PC-3 (cell line): ENCODE measurements around the gene EMP1. TPM values are rescaled to one million over a fixed set of nuclear protein-coding genes. Genes with fewer than 3 reads are reported as not detected.

Experiments used
- ATAC-seq: fragments of 200-7000 bp; cut with Tn5 transposase; 2 replicates; pipeline ENCODE4 v1.9.1; 2020; ENCODE audit warnings: mild to moderate bottlenecking, moderate library complexity
- BruUV-seq: library from RNA; stranded (reverse); fragments of 400-500 nt; replicated peaks from 2 replicates; lab custom pipeline; 2021; lab: Mats Ljungman, UMichigan
- CTCF ChIA-PET: fragments of 300-600 bp; sonication (Branson Sonifier 250); formaldehyde crosslinking; loops from one replicate; lab custom pipeline; 2022; ENCODE audit warnings: antibody characterized with exemption; lab: Charles Lee
- POLR2A ChIA-PET: fragments of 300-600 bp; sonication (Branson Sonifier 250); formaldehyde crosslinking; loops from one replicate; lab custom pipeline; 2022; ENCODE audit warnings: antibody characterized with exemption; ENCODE audit not compliant: unreplicated experiment; lab: Charles Lee
- DNase-seq: peaks from one replicate; pipeline ENCODE4 v3.0.0-alpha.2; 2015
- H2AFZ ChIP-seq: fragments of 300-600 bp; sonication (generic); 2 replicates; pipeline ENCODE4 v1.6.0; 2016; ENCODE audit warnings: antibody characterized with exemption, low read length
- H3F3A ChIP-seq: fragments of 300-600 bp; sonication (generic); one replicate; pipeline ENCODE4 v1.6.0; 2017; ENCODE audit warnings: antibody characterized with exemption, low read length, control low read depth, mild to moderate bottlenecking; ENCODE audit not compliant: unreplicated experiment
- H3K27ac ChIP-seq: fragments of 300-600 bp; sonication (generic); 2 replicates; pipeline ENCODE4 v1.5.1; 2016; ENCODE audit warnings: mild to moderate bottlenecking, low read length
- H3K27me3 ChIP-seq: fragments of 300-600 bp; sonication (generic); 2 replicates; pipeline ENCODE4 v1.6.1; 2016; ENCODE audit warnings: low read length, mixed read lengths
- H3K36me3 ChIP-seq: fragments of 300-600 bp; sonication (generic); 2 replicates; pipeline ENCODE4 v1.6.1; 2016; ENCODE audit warnings: low read depth, mixed run types, low read length, mixed read lengths
- H3K4me1 ChIP-seq: fragments of 300-600 bp; sonication (generic); 2 replicates; pipeline ENCODE4 v1.5.1; 2016; ENCODE audit warnings: low read length; ENCODE audit not compliant: insufficient read depth
- H3K4me2 ChIP-seq: fragments of 300-600 bp; sonication (generic); 2 replicates; pipeline ENCODE4 v1.6.0; 2016; ENCODE audit warnings: low read length
- H3K4me3 ChIP-seq: fragments of 300-600 bp; sonication (generic); 2 replicates; pipeline ENCODE4 v1.5.1; 2016; ENCODE audit warnings: mild to moderate bottlenecking, low read length, mixed read lengths
- H3K79me2 ChIP-seq: fragments of 300-600 bp; sonication (generic); 2 replicates; pipeline ENCODE4 v1.6.1; 2017; ENCODE audit warnings: low read length, mixed read lengths
- H3K9ac ChIP-seq: fragments of 300-600 bp; sonication (generic); 2 replicates; pipeline ENCODE4 v1.6.0; 2016; ENCODE audit warnings: mild to moderate bottlenecking, low read length
- H3K9me2 ChIP-seq: fragments of 300-600 bp; sonication (generic); replicated peaks from 2 replicates; pipeline ENCODE4 v1.6.1; 2016; ENCODE audit warnings: mixed run types, low read length, mixed read lengths
- H3K9me3 ChIP-seq: fragments of 300-600 bp; sonication (generic); 2 replicates; pipeline ENCODE4 v1.6.1; 2016; ENCODE audit warnings: low read length, mixed read lengths
- H4K20me1 ChIP-seq: fragments of 300-600 bp; sonication (generic); 2 replicates; pipeline ENCODE4 v1.6.1; 2016; ENCODE audit warnings: low read length, mixed read lengths
- CTCF ChIP-seq: fragments of 300-600 bp; sonication (generic); conservative IDR thresholded peaks from 2 replicates; pipeline ENCODE4 v1.5.1; 2017; ENCODE audit warnings: antibody characterized with exemption, low read depth, mild to moderate bottlenecking, low read length
- EZH2 ChIP-seq: fragments of 300-600 bp; sonication (generic); IDR thresholded peaks from one replicate; pipeline ENCODE4 v1.6.1; 2017; ENCODE audit warnings: antibody characterized with exemption, mild to moderate bottlenecking, low read length; ENCODE audit not compliant: unreplicated experiment
- EZH2phosphoT487 ChIP-seq: fragments of 300-600 bp; sonication (generic); IDR thresholded peaks from 2 replicates; pipeline ENCODE4 v1.6.1; 2018; ENCODE audit warnings: mild to moderate bottlenecking, antibody characterized with exemption, low read length, borderline replicate concordance
- intact Hi-C: fragments of 100-400 bp; cut with micrococcal nuclease; formaldehyde crosslinking; loops from 2 replicates; pipeline ENCODE4 v1.9.0; 2023
- total RNA-seq: library from RNA; depleted of rRNA; stranded (reverse); fragments of >200 nt; gene quantifications from 2 replicates; pipeline ENCODE4 v1.2.3, GENCODE V29; 2014

Gene EMP1
- total RNA-seq, 1 experiment from 2014 or later, result 158 TPM

GRCh38 chr12:13242936-13243335, 46.4 kb downstream of the EMP1 start:
- H2AFZ ChIP-seq, result no peak overlapping the region
- H3K27ac ChIP-seq, result no peak overlapping the region
- H3K4me1 ChIP-seq, result peaks cover 10% of the 10 kb centered on the region
- intact Hi-C loops, result no loop called here
- no peak overlapping the region for H3K9ac ChIP-seq
- ATAC-seq, result no peak
- H3K4me2 ChIP-seq, result no peak overlapping the region
- DNase-seq, result no peak
- no peaks in the 10 kb centered on the region for H3F3A ChIP-seq
- H3K9me3 ChIP-seq, result no peaks in the 10 kb centered on the region
- H3K36me3 ChIP-seq, result no peaks in the 10 kb centered on the region
- POLR2A ChIA-PET, result no interaction called here
- H3K27me3 ChIP-seq, result no peaks in the 10 kb centered on the region
- no peak for TF ChIP-seq EZH2
- TF ChIP-seq EZH2phosphoT487, result no peak
- H3K9me2 ChIP-seq, result no peaks in the 10 kb centered on the region
- CTCF ChIA-PET, result no interaction called here
- BruUV-seq, result no TSS peak
- H3K79me2 ChIP-seq, result no peaks in the 10 kb centered on the region
- no peaks in the 10 kb centered on the region for H4K20me1 ChIP-seq
- no peak overlapping the region for H3K4me3 ChIP-seq

- Histone ChIP-seq H3K27me3 (no peaks in the 10 kb centered on the region), H2AFZ (no peak overlapping the region), H3K36me3 (no peaks in the 10 kb centered on the region), H3K4me2 (no peak overlapping the region), H3K9ac (no peak overlapping the region), H3K79me2 (no peaks in the 10 kb centered on the region), H3K4me1 (peaks cover 10% of the 10 kb centered on the region), H4K20me1 (no peaks in the 10 kb centered on the region), H3K9me3 (no peaks in the 10 kb centered on the region), H3F3A (no peaks in the 10 kb centered on the region), H3K27ac (no peak overlapping the region), H3K4me3 (no peak overlapping the region), H3K9me2 (no peaks in the 10 kb centered on the region)
- intact Hi-C loops, result no loop called here
- CTCF ChIA-PET, result interaction anchor here (1.0 kb wide), 1 partner anchor 12 kb away, joined by 3 read pairs; no protein-coding TSS in a partner anchor
- no TSS peak for BruUV-seq
- ATAC-seq (no peak), DNase-seq (no peak)
- POLR2A ChIA-PET, result no interaction called here
- TF ChIP-seq EZH2 (no peak), EZH2phosphoT487 (no peak), CTCF (no peak)
These were observed 47.1 kb downstream of the EMP1 start for GRCh38 chr12:13243516-13244070.

GRCh38 chr12:13247596-13247995, 51.1 kb downstream of the EMP1 start:
- no peak for DNase-seq
- no peak overlapping the region for H3K4me2 ChIP-seq
- no peak overlapping the region for H2AFZ ChIP-seq
- peaks cover 3% of the 10 kb centered on the region; the same call in 1 of the 2 replicates for H3K4me1 ChIP-seq
- BruUV-seq, result no TSS peak
- no peaks in the 10 kb centered on the region for H4K20me1 ChIP-seq
- H3K9ac ChIP-seq, result no peak overlapping the region
- H3K9me3 ChIP-seq, result no peaks in the 10 kb centered on the region
- no peak overlapping the region for H3K4me3 ChIP-seq
- H3K27me3 ChIP-seq, result no peaks in the 10 kb centered on the region
- H3K27ac ChIP-seq, result no peak overlapping the region
- CTCF ChIA-PET, result no interaction called here
- POLR2A ChIA-PET, result no interaction called here
- intact Hi-C loops, result no loop called here
- TF ChIP-seq EZH2phosphoT487, result no peak
- TF ChIP-seq EZH2, result no peak
- TF ChIP-seq CTCF, result no peak
- H3K36me3 ChIP-seq, result no peaks in the 10 kb centered on the region
- no peaks in the 10 kb centered on the region for H3K9me2 ChIP-seq
- ATAC-seq, result no peak
- H3K79me2 ChIP-seq, result no peaks in the 10 kb centered on the region
- no peaks in the 10 kb centered on the region for H3F3A ChIP-seq
